Chondrocyte (in vitro differentiated cells): Measurements from ENCODE around the gene PHKA2. TPM values are rescaled to one million over a fixed set of nuclear protein-coding genes. Genes with fewer than 3 reads are reported as not detected.

ENCODE experiments used
- DNase-seq: peaks from one replicate; pipeline ENCODE4 v3.0.0; 2021; ENCODE audit warnings: mixed read lengths, low spot score
- H3K27ac Mint-ChIP-seq: one replicate; pipeline ENCODE4 v1.8.0; 2021; ENCODE audit warnings: mild to moderate bottlenecking, moderate library complexity, mixed read lengths; ENCODE audit not compliant: unreplicated experiment
- H3K27me3 Mint-ChIP-seq: 2 replicates; pipeline ENCODE4 v1.8.0; 2021; ENCODE audit warnings: low read depth, mixed read lengths
- H3K36me3 Mint-ChIP-seq: 2 replicates; pipeline ENCODE4 v1.8.0; 2021; ENCODE audit warnings: low read depth, mixed read lengths
- H3K4me1 Mint-ChIP-seq: 2 replicates; pipeline ENCODE4 v1.8.0; 2021; ENCODE audit warnings: low read depth, mild to moderate bottlenecking, mixed read lengths
- H3K4me3 Mint-ChIP-seq: one replicate; pipeline ENCODE4 v1.8.0; 2021; ENCODE audit warnings: mild to moderate bottlenecking, moderate library complexity, mixed read lengths; ENCODE audit not compliant: unreplicated experiment
- H3K9me3 Mint-ChIP-seq: 2 replicates; pipeline ENCODE4 v1.8.0; 2021; ENCODE audit warnings: low read depth, mixed read lengths
- CTCF ChIP-seq: fragments of 200-600 bp; sonication (generic); IDR thresholded peaks from 2 replicates; pipeline ENCODE4 v1.5.0; 2021; ENCODE audit warnings: antibody characterized with exemption, mild to moderate bottlenecking, moderate library complexity
- total RNA-seq: library from RNA; stranded (reverse); gene quantifications from 3 replicates; pipeline ENCODE4 v1.2.1, GENCODE V29; 2021

The PHKA2 gene
- total RNA-seq, 1 donor from 2014 or later = 16.2 TPM

- Mint-ChIP-seq H3K9me3 (peaks cover 7% of the 10 kb centered on the region), H3K27ac (no peak overlapping the region), H3K4me3 (no peak overlapping the region), H3K36me3 (peaks cover 8% of the 10 kb centered on the region), H3K27me3 (no peaks in the 10 kb centered on the region), H3K4me1 (no peaks in the 10 kb centered on the region)
- TF ChIP-seq CTCF = no peak
- DNase-seq = no peak
Observed at GRCh38 chrX:18929775-18930174, 54.1 kb downstream of the PHKA2 start.

- Mint-ChIP-seq H3K4me3 (no peak overlapping the region), H3K36me3 (peaks cover 8% of the 10 kb centered on the region), H3K27me3 (no peaks in the 10 kb centered on the region), H3K4me1 (no peaks in the 10 kb centered on the region), H3K9me3 (peaks cover 7% of the 10 kb centered on the region), H3K27ac (no peak overlapping the region)
- TF ChIP-seq CTCF = no peak
- DNase-seq = no peak
Observed at GRCh38 chrX:18927558-18927957, 56.4 kb downstream of the PHKA2 start.

GRCh38 chrX:18924507-18925088, 59.3 kb downstream of the PHKA2 start:
- Mint-ChIP-seq H3K4me1 (no peaks in the 10 kb centered on the region), H3K36me3 (peaks cover 7% of the 10 kb centered on the region), H3K27me3 (no peaks in the 10 kb centered on the region), H3K9me3 (peaks cover 7% of the 10 kb centered on the region), H3K4me3 (no peak overlapping the region), H3K27ac (no peak overlapping the region)
- no peak for DNase-seq
- TF ChIP-seq CTCF = no peak

GRCh38 chrX:18920566-18920965, 63.3 kb downstream of the PHKA2 start:
- no peak for TF ChIP-seq CTCF
- Mint-ChIP-seq H3K27me3 (no peaks in the 10 kb centered on the region), H3K27ac (no peak overlapping the region), H3K4me1 (no peaks in the 10 kb centered on the region), H3K36me3 (peaks cover 16% of the 10 kb centered on the region), H3K4me3 (no peak overlapping the region), H3K9me3 (peaks cover 10% of the 10 kb centered on the region)
- no peak for DNase-seq

GRCh38 chrX:18920079-18920478, 63.8 kb downstream of the PHKA2 start:
- Mint-ChIP-seq H3K27ac (no peak overlapping the region), H3K27me3 (no peaks in the 10 kb centered on the region), H3K4me3 (no peak overlapping the region), H3K4me1 (no peaks in the 10 kb centered on the region), H3K36me3 (peaks cover 18% of the 10 kb centered on the region), H3K9me3 (peaks cover 12% of the 10 kb centered on the region)
- no peak for TF ChIP-seq CTCF
- no peak for DNase-seq
